Ascending aorta (tissue), 2 donors: Measurements from ENCODE around the gene GOLPH3. TPM values are rescaled to one million over a fixed set of nuclear protein-coding genes. Genes with fewer than 3 reads are reported as not detected.
A peak's percentile ranks its signal among the peaks of the same experiment; 100 is the strongest.
"Not testable (repeated sequence)": the region's sequence is repeated elsewhere in the genome, so short reads cannot be mapped to it uniquely, and the experiment has no call there.

Experiments used
- DNase-seq, 2 donors: peaks; one replicate each; pipeline ENCODE4 v3.0.0-alpha.2; 2019; ENCODE audit warnings: low spot score in 2 of 2
- H3K27ac ChIP-seq, 2 donors: fragments of 200-600 bp; sonication (generic); one replicate each; pipeline ENCODE4 v1.5.1; 2016 to 2017; ENCODE audit warnings: mild to moderate bottlenecking in 1 of 2
- H3K27me3 ChIP-seq: fragments of 200-600 bp; sonication (generic); one replicate; pipeline ENCODE4 v1.5.1; 2017
- H3K36me3 ChIP-seq, 2 donors: fragments of 200-600 bp; sonication (generic); one replicate each; pipeline ENCODE4 v1.5.1; 2016
- H3K4me1 ChIP-seq, 2 donors: fragments of 200-600 bp; sonication (generic); one replicate each; pipeline ENCODE4 v1.5.1; 2016 to 2017; ENCODE audit warnings: mild to moderate bottlenecking in 1 of 2
- H3K4me3 ChIP-seq, 2 donors: fragments of 200-600 bp; sonication (generic); one replicate each; pipeline ENCODE4 v1.5.1; 2016 to 2017; ENCODE audit warnings: mild to moderate bottlenecking in 1 of 2
- H3K9me3 ChIP-seq, 2 donors: fragments of 200-600 bp; sonication (generic); one replicate each; pipeline ENCODE4 v1.5.1; 2016
- CTCF ChIP-seq, 3 experiments: fragments of 200-600 bp in 2 of 3; fragments of 450-650 bp in 1 of 3; sonication (generic) in 2 of 3; IDR thresholded peaks; one replicate each; pipeline ENCODE4 v1.5.1; 2016 to 2019; ENCODE audit warnings: antibody characterized with exemption in 3 of 3, mild to moderate bottlenecking in 1 of 3, moderate library complexity in 1 of 3
- intact Hi-C: fragments of 100-400 bp; cut with DNase I; formaldehyde crosslinking; loops from one replicate; pipeline ENCODE4 v1.15.1; 2023
- total RNA-seq: library from RNA; depleted of rRNA; stranded (reverse); fragments of >200 nt; gene quantifications from one replicate; pipeline ENCODE4 v1.1.0, GENCODE V29; 2016

Gene GOLPH3
- 171 TPM for total RNA-seq

DNA sequence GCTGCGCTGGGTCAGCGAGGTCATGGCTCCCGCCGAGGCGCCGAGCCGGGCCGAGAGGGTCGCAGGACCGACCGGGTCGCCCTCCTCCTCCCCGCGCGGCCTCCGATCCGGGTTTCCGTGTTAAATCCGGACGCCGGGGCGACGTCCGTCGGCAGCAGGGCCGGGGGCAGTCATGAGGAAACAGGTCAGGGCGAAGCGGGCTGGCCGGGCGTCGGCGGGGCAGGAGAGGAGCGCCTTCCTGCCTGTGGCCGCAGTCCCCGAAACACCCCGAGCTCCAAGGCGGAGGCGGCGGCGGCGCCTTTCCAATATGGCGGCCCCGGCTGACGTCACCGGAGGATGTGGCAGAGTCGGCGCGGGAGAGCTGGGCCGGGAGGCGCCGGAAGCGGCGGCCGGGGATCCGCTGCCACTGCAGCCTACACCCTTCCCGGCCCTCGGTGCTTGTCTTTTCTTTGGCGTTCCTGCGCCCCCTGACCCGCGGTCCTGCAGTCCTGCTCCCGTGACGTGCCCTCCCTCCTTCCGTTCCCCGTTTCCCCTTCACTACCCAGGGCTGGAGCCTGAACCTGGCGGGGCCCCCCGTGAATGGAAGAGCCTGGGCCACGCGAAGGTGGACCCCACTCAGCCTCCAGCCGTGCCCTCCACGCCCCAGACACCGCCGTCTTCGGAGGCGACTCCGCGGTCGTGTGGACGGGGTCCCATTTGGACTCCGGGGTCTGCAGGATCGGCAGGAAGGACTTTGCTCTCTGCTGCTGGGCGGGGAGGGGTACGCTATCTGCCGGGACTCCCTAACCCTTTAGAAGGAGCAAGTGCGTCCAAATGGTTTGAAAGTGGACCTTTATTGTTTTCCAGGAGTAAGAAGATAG is at the start of gene GOLPH3:
Gene GOLPH3, minus strand, starts transcription at position 309 of the 860 bp plus-strand sequence. Its CDS starts 285 bp downstream, at position 24.
- Histone ChIP-seq H3K36me3 (peaks cover 0 to 9% of the 10 kb centered on the region in 2 donors), H3K27me3 (no peaks in the 10 kb centered on the region), H3K9me3 (no peaks in the 10 kb centered on the region), H3K4me1 (peaks cover 4 to 16% of the 10 kb centered on the region in 2 donors), H3K4me3 (peak within 1 kb of the TSS; percentile 92 to 99), H3K27ac (peak within 1 kb of the TSS; percentile 100)
- DNase-seq = peak; percentile 76 to 97
- peak in 1 of 3 experiments; percentile 13 for TF ChIP-seq CTCF (IDR thresholded peaks at IDR 0.05)
- intact Hi-C loops = loop anchor here (1.0 to 10.0 kb wide), 5 partner anchors 19 to 441 kb away; partner anchors contain the start of genes MTMR12 and SUB1

DNA sequence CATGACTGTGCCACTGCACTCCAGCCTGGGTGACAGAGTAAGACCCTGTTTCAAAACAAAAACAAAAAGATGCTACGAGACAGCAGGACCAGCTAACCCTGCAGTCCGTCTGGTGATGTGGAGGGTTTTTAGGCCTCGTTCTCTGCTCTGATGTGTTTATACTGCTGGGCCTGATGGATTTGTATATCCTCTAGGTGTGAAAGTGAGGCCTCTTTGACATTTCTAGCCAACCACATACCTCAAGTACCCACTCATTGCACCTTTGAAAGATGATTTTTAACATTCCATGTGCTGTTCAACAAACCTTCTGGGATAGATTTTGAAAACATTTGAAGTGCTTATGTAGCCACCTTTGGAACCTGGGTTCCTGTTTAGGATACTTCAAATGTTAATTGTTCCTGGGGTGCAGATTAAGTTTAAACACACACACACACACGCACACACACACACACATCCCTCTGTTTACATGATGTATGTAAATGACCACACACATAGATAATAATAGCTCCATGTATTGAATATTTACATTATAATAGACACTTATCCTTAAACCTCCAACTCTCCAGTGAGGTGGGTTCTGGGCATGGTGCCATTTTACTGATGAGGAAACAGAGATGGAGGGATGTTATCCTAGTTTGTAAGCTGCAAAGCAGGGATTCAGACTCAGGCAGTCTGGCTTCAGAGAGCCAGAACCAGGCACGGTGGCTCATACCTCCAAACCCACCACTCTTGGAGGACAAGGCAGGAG is 48.8 kb upstream of the GOLPH3 start:
- no peak overlapping the region for H3K4me3 ChIP-seq
- no peak overlapping the region for H3K27ac ChIP-seq
- no peaks in the 10 kb centered on the region for H3K9me3 ChIP-seq
- peaks cover 0 to 6% of the 10 kb centered on the region in 2 donors for H3K4me1 ChIP-seq
- intact Hi-C loops = no loop called here
- no peak for TF ChIP-seq CTCF (IDR thresholded peaks at IDR 0.05)
- H3K27me3 ChIP-seq = no peaks in the 10 kb centered on the region
- no peaks in the 10 kb centered on the region for H3K36me3 ChIP-seq
- DNase-seq = no peak

GRCh38 chr5:32217886-32218396 is 43.8 kb upstream of the GOLPH3 start:
- no peak for TF ChIP-seq CTCF (IDR thresholded peaks at IDR 0.05)
- no peaks in the 10 kb centered on the region for H3K27me3 ChIP-seq
- no peak overlapping the region for H3K4me3 ChIP-seq
- H3K4me1 ChIP-seq = peaks cover 0 to 4% of the 10 kb centered on the region in 2 donors
- no peaks in the 10 kb centered on the region for H3K36me3 ChIP-seq
- no peaks in the 10 kb centered on the region for H3K9me3 ChIP-seq
- H3K27ac ChIP-seq = peak overlapping the region in 1 of 2 donors; percentile 17
- DNase-seq = no peak
- intact Hi-C loops = no loop called here

- H3K27me3 ChIP-seq, H3K4me3 ChIP-seq, DNase-seq, intact Hi-C loops, H3K4me1 ChIP-seq, H3K27ac ChIP-seq, H3K36me3 ChIP-seq, H3K9me3 ChIP-seq: not testable (repeated sequence)
Observed at GRCh38 chr5:32214344-32214743, 40.2 kb upstream of the GOLPH3 start.

DNA sequence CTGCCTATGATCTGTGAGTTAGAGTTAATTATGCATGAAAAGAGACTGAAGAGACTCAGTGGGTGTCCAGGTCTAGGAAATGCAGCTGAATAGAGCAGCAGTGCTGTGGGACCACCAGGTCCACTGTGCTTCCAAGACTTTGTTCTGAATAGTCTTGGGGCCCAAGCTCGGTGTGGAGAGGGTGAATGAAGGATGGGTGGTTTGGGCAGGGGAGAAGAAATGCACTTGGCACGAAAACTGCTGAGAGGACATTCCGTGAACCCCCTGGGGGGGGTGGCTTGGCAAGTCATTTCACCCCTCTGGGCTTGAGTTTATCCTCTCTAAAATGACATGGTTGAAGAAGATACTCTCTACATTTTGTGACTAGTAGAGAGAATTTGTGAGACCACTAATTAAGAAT is 36.0 kb upstream of the GOLPH3 start:
- no peak for DNase-seq
- TF ChIP-seq CTCF (IDR thresholded peaks at IDR 0.05) = no peak
- Histone ChIP-seq H3K4me1 (peaks cover 0 to 5% of the 10 kb centered on the region in 2 donors), H3K36me3 (no peaks in the 10 kb centered on the region), H3K27ac (no peak overlapping the region), H3K27me3 (no peaks in the 10 kb centered on the region), H3K9me3 (no peaks in the 10 kb centered on the region), H3K4me3 (no peak overlapping the region)
- intact Hi-C loops = no loop called here

- H3K4me1 ChIP-seq, H3K27ac ChIP-seq: not testable (repeated sequence)
Observed at GRCh38 chr5:32208837-32209236, 34.7 kb upstream of the GOLPH3 start.

More at GRCh38 chr5:32208837-32209236, 34.7 kb upstream of the GOLPH3 start:
- H3K36me3 ChIP-seq, H3K27me3 ChIP-seq, H3K4me3 ChIP-seq, DNase-seq, H3K9me3 ChIP-seq, intact Hi-C loops: not testable (repeated sequence)
